GM12865 (cell line): Measurements from ENCODE around the gene C9orf43.

Experiments
- DNase-seq: peaks from one replicate; pipeline ENCODE4 v3.0.0; 2010; ENCODE audit warnings: low read depth
- H3K4me3 ChIP-seq: 2 replicates; pipeline ENCODE4 v1.5.1; 2011; ENCODE audit warnings: mild to moderate bottlenecking, low read depth, low read length, control low read depth
- TF ChIP-seq, protein P1 (sequence below): IDR thresholded peaks from 2 replicates; pipeline ENCODE4 v1.5.1; 2011; ENCODE audit warnings: low read length, control low read depth, low read depth, inconsistent platforms; ENCODE audit not compliant: insufficient read depth; ENCODE audit errors: missing control alignments

C9orf43 gene

DNA sequence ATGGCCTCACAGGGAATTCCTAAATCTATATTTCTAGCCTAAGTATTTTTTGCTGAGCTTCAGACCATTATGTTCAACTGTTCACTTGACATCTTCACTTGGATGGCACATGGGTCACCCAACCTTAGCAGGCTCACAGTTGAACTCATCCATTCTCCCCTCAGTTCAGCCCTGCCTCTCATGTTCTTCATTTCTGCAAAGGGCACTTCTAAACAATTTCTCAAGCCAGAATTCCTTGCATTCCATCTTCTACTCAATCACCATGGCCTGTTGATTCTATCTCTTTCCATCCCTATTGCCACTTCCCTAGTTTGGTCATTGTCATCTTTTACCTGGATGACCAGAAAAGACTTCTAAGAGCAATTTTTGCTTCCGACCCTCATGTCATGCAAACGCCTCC lies 45.7 kb downstream of the C9orf43 start:
- no peak overlapping the region for H3K4me3 ChIP-seq
- TF ChIP-seq, protein P1, sequence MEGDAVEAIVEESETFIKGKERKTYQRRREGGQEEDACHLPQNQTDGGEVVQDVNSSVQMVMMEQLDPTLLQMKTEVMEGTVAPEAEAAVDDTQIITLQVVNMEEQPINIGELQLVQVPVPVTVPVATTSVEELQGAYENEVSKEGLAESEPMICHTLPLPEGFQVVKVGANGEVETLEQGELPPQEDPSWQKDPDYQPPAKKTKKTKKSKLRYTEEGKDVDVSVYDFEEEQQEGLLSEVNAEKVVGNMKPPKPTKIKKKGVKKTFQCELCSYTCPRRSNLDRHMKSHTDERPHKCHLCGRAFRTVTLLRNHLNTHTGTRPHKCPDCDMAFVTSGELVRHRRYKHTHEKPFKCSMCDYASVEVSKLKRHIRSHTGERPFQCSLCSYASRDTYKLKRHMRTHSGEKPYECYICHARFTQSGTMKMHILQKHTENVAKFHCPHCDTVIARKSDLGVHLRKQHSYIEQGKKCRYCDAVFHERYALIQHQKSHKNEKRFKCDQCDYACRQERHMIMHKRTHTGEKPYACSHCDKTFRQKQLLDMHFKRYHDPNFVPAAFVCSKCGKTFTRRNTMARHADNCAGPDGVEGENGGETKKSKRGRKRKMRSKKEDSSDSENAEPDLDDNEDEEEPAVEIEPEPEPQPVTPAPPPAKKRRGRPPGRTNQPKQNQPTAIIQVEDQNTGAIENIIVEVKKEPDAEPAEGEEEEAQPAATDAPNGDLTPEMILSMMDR = no peak
- no peak for DNase-seq

DNA sequence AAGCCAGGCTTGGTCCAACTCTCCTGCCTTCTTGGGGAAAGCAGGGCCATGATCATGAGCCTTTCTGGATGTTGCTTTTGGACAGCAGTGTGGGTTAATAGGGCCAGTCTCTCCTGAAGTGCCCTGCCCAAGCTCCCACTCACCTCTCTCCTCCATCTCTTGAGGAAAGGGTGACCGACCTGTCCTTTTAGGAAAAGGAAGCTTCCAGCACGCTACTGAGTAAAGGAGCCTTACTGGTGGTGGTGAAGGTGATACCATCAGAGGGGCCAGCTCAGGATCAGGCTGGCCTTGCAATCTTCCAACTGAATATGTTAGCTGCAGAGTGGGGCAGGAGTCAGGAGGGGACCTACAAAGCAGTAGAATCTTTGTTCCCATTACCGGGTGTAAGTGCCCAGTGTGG lies 50.7 kb downstream of the C9orf43 start:
- DNase-seq = no peak
- H3K4me3 ChIP-seq = no peak overlapping the region
- TF ChIP-seq, protein P1 = no peak

DNA sequence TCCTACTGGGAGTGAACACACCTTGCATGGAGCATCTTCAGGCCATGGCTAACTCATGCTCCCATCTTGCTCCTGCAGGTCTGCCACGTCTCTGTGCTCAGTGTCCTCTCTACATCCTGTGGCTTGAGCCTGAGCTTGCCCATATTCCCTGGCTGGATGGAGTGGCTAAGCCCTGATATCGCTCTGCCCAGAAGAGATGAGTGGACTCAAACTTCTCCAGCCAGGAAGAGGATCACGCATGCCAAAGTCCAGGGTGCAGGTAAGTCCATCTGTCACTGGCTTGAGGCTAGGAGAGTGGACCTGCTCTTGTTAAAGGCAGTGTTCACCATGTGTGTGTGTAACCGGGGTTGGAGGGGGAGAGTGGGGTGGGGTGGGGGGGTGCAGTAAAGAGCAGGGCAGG lies 51.4 kb downstream of the C9orf43 start:
- H3K4me3 ChIP-seq = no peak overlapping the region
- TF ChIP-seq, protein P1 = no peak
- DNase-seq = no peak

GRCh38 chr9:113462781-113463286 lies 52.3 kb downstream of the C9orf43 start:
- H3K4me3 ChIP-seq = no peak overlapping the region
- no peak for DNase-seq
- TF ChIP-seq, protein P1 = no peak

GRCh38 chr9:113463418-113464285 lies 53.1 kb downstream of the C9orf43 start, which contains the start of gene RGS3:
RGS3 (plus strand) TSS chr9:113463727; CDS start chr9:113463803, 76 bp downstream.
- H3K4me3 ChIP-seq = peak within 1 kb of the TSS; percentile 61
- peak; percentile 72 for DNase-seq
- TF ChIP-seq, protein P1 = no peak

DNA sequence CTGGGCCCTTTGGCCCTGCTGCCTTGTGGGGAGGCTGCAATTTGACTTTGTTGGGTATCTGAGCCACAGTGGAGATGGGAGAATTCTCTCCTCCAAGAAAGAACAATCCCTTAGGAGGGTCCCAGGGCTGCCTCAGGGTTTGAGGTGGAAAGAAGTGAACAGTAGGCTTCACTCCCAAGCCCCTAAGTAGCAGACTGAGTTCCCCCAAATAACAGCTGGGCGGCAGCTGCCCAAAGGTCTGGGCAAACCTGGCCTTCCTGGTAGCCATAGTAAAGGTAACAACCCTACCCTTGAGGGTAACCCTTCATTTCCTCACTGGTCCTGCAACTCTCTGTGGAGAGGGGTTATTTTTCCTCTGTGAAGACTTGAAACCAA lies 53.7 kb downstream of the C9orf43 start:
- TF ChIP-seq, protein P1 = no peak
- DNase-seq = no peak
- peak overlapping the region; percentile 61 for H3K4me3 ChIP-seq
